ENCODE data around the gene MLKL. TPM values are rescaled to one million over a fixed set of nuclear protein-coding genes. Genes with fewer than 3 reads are reported as not detected.

Gene MLKL
- total and polyA plus RNA-seq, 2 of the 13 experiments (the other 11 are each of a cell fraction or from before 2014, with no cell fraction given) = 6.4 to 10.7 TPM

DNA sequence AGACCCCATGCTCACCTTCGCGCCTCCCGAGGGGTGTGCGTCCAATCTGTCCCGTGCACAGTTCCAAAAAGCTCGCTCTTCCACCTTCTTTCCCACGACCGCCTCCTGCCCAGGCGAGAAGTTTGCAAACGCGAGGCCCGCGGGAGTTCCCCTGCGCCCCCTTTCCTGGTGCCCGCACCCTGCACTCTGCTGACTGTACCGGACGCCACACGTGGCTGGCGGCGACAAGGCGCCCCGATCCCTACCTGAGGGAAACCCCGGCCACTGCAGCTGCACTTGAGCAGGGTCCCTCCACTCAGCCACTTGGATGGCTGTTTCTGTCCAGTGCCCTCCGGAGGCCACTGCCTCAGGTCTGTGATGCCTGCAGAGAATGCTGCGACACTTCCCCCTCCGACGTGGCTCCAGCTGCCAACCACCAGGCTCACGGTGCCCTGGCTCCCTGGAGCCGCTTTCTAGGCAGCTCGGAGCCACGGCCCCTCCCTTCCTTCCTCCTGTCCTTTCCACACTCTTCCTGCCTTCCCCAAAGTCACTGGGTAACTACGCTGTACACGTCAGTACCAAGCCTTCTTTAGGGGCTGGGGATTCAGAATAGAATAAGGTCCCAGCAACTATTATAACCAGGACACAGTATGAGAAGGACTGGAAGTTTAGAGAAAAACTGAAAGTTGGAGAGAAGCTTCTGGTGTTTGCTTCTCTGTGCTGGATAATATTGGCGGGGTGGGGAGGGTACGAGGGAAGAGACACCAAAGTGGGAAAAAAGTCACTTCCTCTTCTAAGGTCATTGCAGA is at the start of gene MLKL (continued):
- TF ChIP-seq ZNF646 (CRISPR knock-in tag; IDR thresholded peaks at IDR 0.05) (no peak), ZNF232 (CRISPR knock-in tag; IDR thresholded peaks at IDR 0.05; ENCODE audit: borderline replicate concordance) (peak; percentile 87; the same call in 1 of the 2 replicates), PITX1 (CRISPR knock-in tag; IDR thresholded peaks at IDR 0.05) (peak; percentile 38), NCOA1 (CRISPR knock-in tag; IDR thresholded peaks at IDR 0.05) (no peak), CHD4 (IDR thresholded peaks at IDR 0.05; ENCODE audit: borderline replicate concordance, low read length) (no peak), ATF5 (CRISPR knock-in tag; IDR thresholded peaks at IDR 0.05; ENCODE audit: low read depth) (peak; percentile 68; the same call in 1 of the 2 replicates), ZNF784 (CRISPR knock-in tag; IDR thresholded peaks at IDR 0.05; ENCODE audit: borderline replicate concordance) (0 out of 2 replicates have a peak, but pooled peaks have one; percentile 23), KDM4B (CRISPR knock-in tag; IDR thresholded peaks at IDR 0.05) (peak; percentile 93), JUN (CRISPR knock-in tag; IDR thresholded peaks at IDR 0.05) (0 out of 2 replicates have a peak, but pooled peaks have one; percentile 15), KLF6 (CRISPR knock-in tag; IDR thresholded peaks at IDR 0.05) (peak; percentile 81), ELF1 (CRISPR knock-in tag; IDR thresholded peaks at IDR 0.05) (peak; percentile 56), PPARG (CRISPR knock-in tag; conservative IDR thresholded peaks at IDR 0.05) (no peak), HMGA1 (CRISPR knock-in tag; conservative IDR thresholded peaks at IDR 0.05) (no peak), JDP2 (CRISPR knock-in tag; IDR thresholded peaks at IDR 0.05; ENCODE audit: borderline replicate concordance) (no peak), ZSCAN9 (CRISPR knock-in tag; IDR thresholded peaks at IDR 0.05; ENCODE audit: borderline replicate concordance) (no peak), ZSCAN30 (CRISPR knock-in tag; IDR thresholded peaks at IDR 0.05) (no peak)
- TF ChIP-seq, protein P1, sequence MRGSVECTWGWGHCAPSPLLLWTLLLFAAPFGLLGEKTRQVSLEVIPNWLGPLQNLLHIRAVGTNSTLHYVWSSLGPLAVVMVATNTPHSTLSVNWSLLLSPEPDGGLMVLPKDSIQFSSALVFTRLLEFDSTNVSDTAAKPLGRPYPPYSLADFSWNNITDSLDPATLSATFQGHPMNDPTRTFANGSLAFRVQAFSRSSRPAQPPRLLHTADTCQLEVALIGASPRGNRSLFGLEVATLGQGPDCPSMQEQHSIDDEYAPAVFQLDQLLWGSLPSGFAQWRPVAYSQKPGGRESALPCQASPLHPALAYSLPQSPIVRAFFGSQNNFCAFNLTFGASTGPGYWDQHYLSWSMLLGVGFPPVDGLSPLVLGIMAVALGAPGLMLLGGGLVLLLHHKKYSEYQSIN (CRISPR knock-in tag; IDR thresholded peaks at IDR 0.05; ENCODE audit: borderline replicate concordance) = no peak
- TF ChIP-seq, protein P2, sequence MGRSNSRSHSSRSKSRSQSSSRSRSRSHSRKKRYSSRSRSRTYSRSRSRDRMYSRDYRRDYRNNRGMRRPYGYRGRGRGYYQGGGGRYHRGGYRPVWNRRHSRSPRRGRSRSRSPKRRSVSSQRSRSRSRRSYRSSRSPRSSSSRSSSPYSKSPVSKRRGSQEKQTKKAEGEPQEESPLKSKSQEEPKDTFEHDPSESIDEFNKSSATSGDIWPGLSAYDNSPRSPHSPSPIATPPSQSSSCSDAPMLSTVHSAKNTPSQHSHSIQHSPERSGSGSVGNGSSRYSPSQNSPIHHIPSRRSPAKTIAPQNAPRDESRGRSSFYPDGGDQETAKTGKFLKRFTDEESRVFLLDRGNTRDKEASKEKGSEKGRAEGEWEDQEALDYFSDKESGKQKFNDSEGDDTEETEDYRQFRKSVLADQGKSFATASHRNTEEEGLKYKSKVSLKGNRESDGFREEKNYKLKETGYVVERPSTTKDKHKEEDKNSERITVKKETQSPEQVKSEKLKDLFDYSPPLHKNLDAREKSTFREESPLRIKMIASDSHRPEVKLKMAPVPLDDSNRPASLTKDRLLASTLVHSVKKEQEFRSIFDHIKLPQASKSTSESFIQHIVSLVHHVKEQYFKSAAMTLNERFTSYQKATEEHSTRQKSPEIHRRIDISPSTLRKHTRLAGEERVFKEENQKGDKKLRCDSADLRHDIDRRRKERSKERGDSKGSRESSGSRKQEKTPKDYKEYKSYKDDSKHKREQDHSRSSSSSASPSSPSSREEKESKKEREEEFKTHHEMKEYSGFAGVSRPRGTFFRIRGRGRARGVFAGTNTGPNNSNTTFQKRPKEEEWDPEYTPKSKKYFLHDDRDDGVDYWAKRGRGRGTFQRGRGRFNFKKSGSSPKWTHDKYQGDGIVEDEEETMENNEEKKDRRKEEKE (IDR thresholded peaks at IDR 0.05) = no peak

All from HepG2 (cell line).